GM19240 (cell line): ENCODE results near the gene TRPV2.

ENCODE experiments used
- DNase-seq: peaks from one replicate; pipeline ENCODE4 v3.0.0; 2011; ENCODE audit warnings: low spot score; ENCODE audit not compliant: insufficient read length

TRPV2 gene

GRCh38 chr17:16406742-16407674 lies 8.4 kb upstream of the TRPV2 start:
- DNase-seq: no peak

- peak; percentile 56 for DNase-seq
Observed at GRCh38 chr17:16407911-16408588, 7.3 kb upstream of the TRPV2 start.

GRCh38 chr17:16417399-16417798 lies 2.0 kb downstream of the TRPV2 start:
- DNase-seq: no peak

GRCh38 chr17:16417896-16418684 lies 2.7 kb downstream of the TRPV2 start:
- no peak for DNase-seq

GRCh38 chr17:16418685-16419068 lies 3.3 kb downstream of the TRPV2 start:
- DNase-seq: no peak

GRCh38 chr17:16419074-16419928 lies 3.9 kb downstream of the TRPV2 start:
- DNase-seq: no peak

- DNase-seq: no peak
Observed at GRCh38 chr17:16419929-16420271, 4.5 kb downstream of the TRPV2 start.

- DNase-seq: no peak
Observed at GRCh38 chr17:16422416-16422815, 7.0 kb downstream of the TRPV2 start.

- no peak for DNase-seq
Observed at GRCh38 chr17:16423226-16423872, 8.0 kb downstream of the TRPV2 start.

- no peak for DNase-seq
Observed at GRCh38 chr17:16425202-16425601, 9.8 kb downstream of the TRPV2 start.

- DNase-seq: no peak
Observed at GRCh38 chr17:16425698-16426659, 10.6 kb downstream of the TRPV2 start.

GRCh38 chr17:16427020-16427419 lies 11.6 kb downstream of the TRPV2 start:
- DNase-seq: no peak

- no peak for DNase-seq
Observed at GRCh38 chr17:16428098-16428882, 12.9 kb downstream of the TRPV2 start.

- no peak for DNase-seq
Observed at GRCh38 chr17:16429083-16429482, 13.7 kb downstream of the TRPV2 start.

- no peak for DNase-seq
Observed at GRCh38 chr17:16430650-16431049, 15.3 kb downstream of the TRPV2 start.

GRCh38 chr17:16432017-16432416 lies 16.6 kb downstream of the TRPV2 start:
- no peak for DNase-seq

- no peak for DNase-seq
Observed at GRCh38 chr17:16433514-16433913, 18.1 kb downstream of the TRPV2 start.

- DNase-seq: no peak
Observed at GRCh38 chr17:16434662-16435061, 19.3 kb downstream of the TRPV2 start.
